ENCODE results near the gene SIK2. TPM values are rescaled to one million over a fixed set of nuclear protein-coding genes. Genes with fewer than 3 reads are reported as not detected.

SIK2 gene
- total RNA-seq: 6.8 and 12.6 TPM in 2 replicates

GRCh38 chr11:111601979-111602864 is at the start of gene SIK2:
Gene SIK2 (plus strand): TSS chr11:111602449. CDS start chr11:111602564, 115 bp downstream.

DNA sequence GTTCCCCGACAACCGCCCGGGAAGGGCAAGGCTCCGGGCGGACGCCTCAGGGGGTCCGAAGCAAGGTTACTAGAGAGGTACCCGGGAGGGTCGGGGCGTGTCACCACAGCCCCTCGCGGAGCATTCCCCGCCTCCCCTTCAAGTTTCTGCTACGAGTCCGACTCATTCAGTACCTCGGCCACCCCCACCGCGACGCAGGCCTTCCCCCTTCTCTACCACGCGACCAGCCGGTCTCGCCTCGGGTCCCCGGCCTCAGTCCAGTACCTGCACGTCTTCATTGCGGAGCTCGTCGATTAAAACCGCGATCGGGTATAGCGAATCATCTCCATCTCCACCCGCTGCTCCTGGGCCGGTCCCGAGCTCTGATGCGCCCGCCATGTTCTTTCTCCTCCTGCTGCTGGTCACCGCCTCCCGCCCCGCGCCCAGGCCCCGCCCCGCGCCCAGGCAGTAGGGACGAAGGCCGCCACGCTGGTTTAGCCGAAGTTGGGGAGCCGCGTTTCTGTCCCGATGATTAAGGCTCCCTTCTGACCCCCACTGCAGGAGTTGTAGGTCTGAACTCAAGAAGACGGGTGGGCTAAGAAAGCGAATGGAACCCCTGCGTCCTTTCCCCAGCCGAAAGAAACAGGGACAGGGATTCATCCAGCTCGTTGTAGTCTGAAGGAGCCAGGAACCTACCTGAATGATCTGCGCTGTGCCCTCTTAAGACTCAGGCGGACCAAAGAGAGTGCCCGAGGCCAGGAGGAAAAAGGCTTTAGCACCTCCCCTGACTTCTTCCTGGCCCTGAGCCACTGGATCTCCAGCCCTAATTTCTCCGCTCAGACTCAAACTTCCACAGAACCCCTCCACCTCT is 164.0 kb downstream of the SIK2 start, which contains the start of gene PPP2R1B:
TSS of gene PPP2R1B (minus strand) at position 406 of the 850 bp plus-strand sequence. CDS start at position 378, 28 bp downstream.

Other genes starting within 250 kb of the SIK2 start
- not detected in 2 replicates for gene POU2AF1, start 223.2 kb upstream of the SIK2 start, total RNA-seq
- gene BTG4, start 90.1 kb upstream of the SIK2 start, total RNA-seq: not detected in 2 replicates
- not detected in 2 replicates for gene HOATZ, start 87.7 kb upstream of the SIK2 start, total RNA-seq
- 9.6 and 21.9 TPM in 2 replicates for gene LAYN, start 61.7 kb upstream of the SIK2 start, total RNA-seq
- gene PPP2R1B, start 163.9 kb downstream of the SIK2 start, total RNA-seq: 15.8 and 36.1 TPM in 2 replicates

Data from placental pericyte (primary cell).